OCI-LY3 (cell line): ENCODE measurements around the gene GSAP.
A peak's percentile ranks its signal among the peaks of the same experiment; 100 is the strongest.

Experiments
- H2AFZ ChIP-seq: fragments of 200-600, 300-600 bp; shearing (Covaris generic); 2 replicates; pipeline ENCODE4 v1.6.0; 2014; ENCODE audit warnings: antibody characterized with exemption, low read depth, low read length
- H3K27ac ChIP-seq: fragments of 200-600, 300-600 bp; sonication (generic); 2 replicates; pipeline ENCODE4 v1.5.1; 2014; ENCODE audit warnings: mild to moderate bottlenecking, low read length, moderate library complexity, mixed read lengths
- H3K27me3 ChIP-seq: fragments of 200-600, 300-600 bp; sonication (generic); 2 replicates; pipeline ENCODE4 v1.6.1; 2014; ENCODE audit warnings: low read depth, low read length, mixed read lengths
- H3K36me3 ChIP-seq: fragments of 200-600, 300-600 bp; sonication (generic); replicated peaks from 2 replicates; pipeline ENCODE3; 2014; ENCODE audit warnings: low read depth, low read length, mixed read lengths
- H3K4me1 ChIP-seq: fragments of 300-600, 200-600 bp; sonication (generic); 2 replicates; pipeline ENCODE4 v1.6.1; 2014; ENCODE audit warnings: low read length, mixed read lengths
- H3K4me2 ChIP-seq: fragments of 200-600, 300-600 bp; sonication (generic); 2 replicates; pipeline ENCODE4 v1.6.1; 2014; ENCODE audit warnings: low read length, mixed read lengths
- H3K4me3 ChIP-seq: fragments of 300-600, 200-600 bp; sonication (generic); 2 replicates; pipeline ENCODE4 v1.5.1; 2014; ENCODE audit warnings: antibody characterized with exemption, mild to moderate bottlenecking, low read length, moderate library complexity
- H3K79me2 ChIP-seq: fragments of 300-600, 200-600 bp; shearing (Covaris generic); 2 replicates; pipeline ENCODE4 v1.6.1; 2014; ENCODE audit warnings: mild to moderate bottlenecking, low read length, mixed read lengths
- H3K9ac ChIP-seq: fragments of 300-600, 200-600 bp; shearing (Covaris generic); 2 replicates; pipeline ENCODE4 v1.6.0; 2014; ENCODE audit warnings: mild to moderate bottlenecking, low read length, moderate library complexity
- H3K9me3 ChIP-seq: fragments of 200-600, 300-600 bp; shearing (Covaris generic); 2 replicates; pipeline ENCODE4 v1.6.1; 2014; ENCODE audit warnings: low read length, mixed read lengths; ENCODE audit not compliant: insufficient read depth
- H4K20me1 ChIP-seq: fragments of 200-600, 300-600 bp; sonication (generic); 2 replicates; pipeline ENCODE4 v1.6.1; 2016; ENCODE audit warnings: low read length, mixed read lengths; ENCODE audit not compliant: insufficient read depth
- CTCF ChIP-seq: fragments of 200-600, 300-600 bp; sonication (generic); IDR thresholded peaks from 2 replicates; pipeline ENCODE4 v1.5.1; 2014; ENCODE audit warnings: antibody characterized with exemption, low read length, low read depth
- EZH2phosphoT487 ChIP-seq: fragments of 200-600 bp; shearing (Covaris generic); IDR thresholded peaks from 2 replicates; pipeline ENCODE4 v1.6.1; 2018; ENCODE audit warnings: antibody characterized with exemption, mixed run types, low read depth

The GSAP gene

GRCh38 chr7:77426521-77427051 is 10.4 kb upstream of the GSAP start:
- Histone ChIP-seq H3K27me3 (no peaks in the 10 kb centered on the region), H4K20me1 (no peaks in the 10 kb centered on the region), H3K27ac (no peak overlapping the region), H3K4me2 (peak overlapping the region; percentile 87), H3K9me3 (no peaks in the 10 kb centered on the region), H3K79me2 (no peaks in the 10 kb centered on the region), H3K4me1 (peaks cover 29% of the 10 kb centered on the region), H3K4me3 (peak overlapping the region; percentile 71), H3K36me3 (no peaks in the 10 kb centered on the region), H2AFZ (peak overlapping the region; percentile 92), H3K9ac (peak overlapping the region; percentile 54)
- no peak for TF ChIP-seq CTCF

GRCh38 chr7:77426052-77426404 is 9.9 kb upstream of the GSAP start:
- Histone ChIP-seq H3K4me2 (peak overlapping the region; percentile 87), H3K79me2 (no peaks in the 10 kb centered on the region), H4K20me1 (no peaks in the 10 kb centered on the region), H3K27ac (no peak overlapping the region), H3K4me1 (peaks cover 31% of the 10 kb centered on the region), H3K9ac (peak overlapping the region; percentile 54), H3K4me3 (peak overlapping the region; percentile 71), H2AFZ (peak overlapping the region; percentile 92), H3K36me3 (no peaks in the 10 kb centered on the region), H3K27me3 (no peaks in the 10 kb centered on the region), H3K9me3 (no peaks in the 10 kb centered on the region)
- TF ChIP-seq EZH2phosphoT487, result no peak
- TF ChIP-seq CTCF, result no peak

- peak overlapping the region; percentile 54 for H3K9ac ChIP-seq
Measured at GRCh38 chr7:77425101-77426051, 9.2 kb upstream of the GSAP start.

More at GRCh38 chr7:77425101-77426051, 9.2 kb upstream of the GSAP start:
- Histone ChIP-seq H3K4me3 (peak overlapping the region; percentile 71), H3K36me3 (no peaks in the 10 kb centered on the region), H3K27ac (no peak overlapping the region), H3K27me3 (no peaks in the 10 kb centered on the region), H3K79me2 (no peaks in the 10 kb centered on the region), H3K4me1 (peaks cover 36% of the 10 kb centered on the region), H2AFZ (peak overlapping the region; percentile 92), H3K9me3 (no peaks in the 10 kb centered on the region), H4K20me1 (no peaks in the 10 kb centered on the region), H3K4me2 (peak overlapping the region; percentile 87)
- TF ChIP-seq CTCF (no peak), EZH2phosphoT487 (no peak)
